GM18867 (cell line): Measurements from ENCODE around the gene INSC.
"Not testable (repeated sequence)": the region's sequence is repeated elsewhere in the genome, so short reads cannot be mapped to it uniquely, and the experiment has no call there.

Experiments
- ATAC-seq: cut with Tn5 transposase; IDR thresholded peaks from one replicate; pipeline ENCODE4 v1.9.1; 2021; ENCODE audit warnings: mild to moderate bottlenecking, moderate library complexity; ENCODE audit not compliant: unreplicated experiment

Gene INSC, protein sequence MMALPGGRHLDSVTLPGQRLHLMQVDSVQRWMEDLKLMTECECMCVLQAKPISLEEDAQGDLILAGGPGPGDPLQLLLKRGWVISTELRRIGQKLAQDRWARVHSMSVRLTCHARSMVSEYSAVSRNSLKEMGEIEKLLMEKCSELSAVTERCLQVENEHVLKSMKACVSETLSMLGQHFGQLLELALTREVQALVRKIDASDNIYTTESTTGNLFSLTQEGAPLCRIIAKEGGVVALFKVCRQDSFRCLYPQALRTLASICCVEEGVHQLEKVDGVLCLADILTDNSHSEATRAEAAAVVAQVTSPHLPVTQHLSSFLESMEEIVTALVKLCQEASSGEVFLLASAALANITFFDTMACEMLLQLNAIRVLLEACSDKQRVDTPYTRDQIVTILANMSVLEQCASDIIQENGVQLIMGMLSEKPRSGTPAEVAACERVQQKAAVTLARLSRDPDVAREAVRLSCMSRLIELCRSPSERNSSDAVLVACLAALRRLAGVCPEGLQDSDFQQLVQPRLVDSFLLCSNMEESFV

DNA sequence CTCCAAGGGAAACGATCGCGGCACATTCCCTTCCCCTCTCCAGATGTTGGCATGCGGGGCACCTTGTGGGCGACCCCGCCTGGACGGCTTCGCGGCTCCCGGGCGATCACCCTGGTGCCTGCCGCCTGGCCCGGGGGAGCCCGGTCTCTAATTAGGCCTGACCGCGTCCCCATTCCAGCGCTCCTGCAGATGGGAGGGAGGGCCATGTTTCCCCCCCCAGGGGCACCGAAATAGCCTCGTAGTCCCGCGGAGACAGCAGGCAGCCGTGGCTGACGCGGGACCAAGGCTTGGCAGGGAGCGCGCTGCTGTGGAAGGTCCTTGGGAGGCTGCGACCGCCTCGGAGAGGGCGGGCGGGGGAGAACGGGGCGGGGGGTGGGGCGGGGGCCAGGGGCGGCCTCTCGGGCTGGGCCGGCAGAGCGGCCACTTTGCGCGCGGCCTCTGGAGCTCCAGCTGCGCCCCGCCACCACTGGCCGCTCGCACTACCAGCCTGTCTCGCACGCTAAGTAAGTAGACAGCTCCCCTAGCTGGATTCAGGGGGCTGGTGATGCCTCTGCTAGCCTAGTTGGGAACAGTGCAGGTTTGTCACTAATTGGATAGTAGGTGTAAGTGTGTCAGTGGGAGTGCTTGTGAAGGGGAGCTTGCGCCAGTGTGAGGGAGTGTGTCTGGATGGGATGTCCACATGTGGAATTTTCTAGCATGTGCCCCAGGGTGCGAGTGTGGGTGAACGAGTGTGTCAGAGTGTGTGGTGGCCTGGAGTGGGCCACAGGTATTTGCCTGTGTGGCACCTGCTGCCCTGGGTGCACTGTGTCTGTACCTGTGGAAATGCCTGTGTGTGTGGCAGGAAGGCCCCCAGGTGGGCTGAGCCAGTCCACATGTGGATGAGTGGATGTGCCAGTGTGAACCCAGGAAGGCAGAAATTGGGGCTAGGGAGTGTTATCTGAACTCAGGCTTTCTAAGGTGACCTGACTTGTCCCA lies at the start of gene INSC:
INSC (plus strand) TSS at position 423 of the 975 bp plus-strand sequence. CDS start 34,252 bp downstream, outside the sequence.
- no peak for ATAC-seq

DNA sequence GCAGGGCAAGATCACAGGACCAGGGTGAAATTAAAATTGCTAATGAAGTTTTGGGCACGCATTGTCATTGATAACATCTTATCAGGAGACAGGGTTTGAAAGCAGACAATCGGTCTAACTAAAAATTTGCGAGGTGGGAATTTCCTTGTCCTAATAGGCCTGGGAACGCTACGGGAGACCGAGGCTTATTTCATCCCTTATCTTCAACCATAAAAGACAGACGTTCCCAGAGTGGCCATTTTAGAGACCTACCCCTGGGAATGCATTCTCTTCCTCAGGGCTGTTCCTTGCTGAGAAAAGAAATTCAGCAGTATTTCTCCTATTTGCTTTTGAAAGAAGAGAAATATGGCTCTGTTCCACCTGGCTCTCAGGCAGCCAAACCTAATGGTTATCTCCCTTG lies 45.0 kb upstream of the INSC start:
- ATAC-seq, result not testable (repeated sequence)

DNA sequence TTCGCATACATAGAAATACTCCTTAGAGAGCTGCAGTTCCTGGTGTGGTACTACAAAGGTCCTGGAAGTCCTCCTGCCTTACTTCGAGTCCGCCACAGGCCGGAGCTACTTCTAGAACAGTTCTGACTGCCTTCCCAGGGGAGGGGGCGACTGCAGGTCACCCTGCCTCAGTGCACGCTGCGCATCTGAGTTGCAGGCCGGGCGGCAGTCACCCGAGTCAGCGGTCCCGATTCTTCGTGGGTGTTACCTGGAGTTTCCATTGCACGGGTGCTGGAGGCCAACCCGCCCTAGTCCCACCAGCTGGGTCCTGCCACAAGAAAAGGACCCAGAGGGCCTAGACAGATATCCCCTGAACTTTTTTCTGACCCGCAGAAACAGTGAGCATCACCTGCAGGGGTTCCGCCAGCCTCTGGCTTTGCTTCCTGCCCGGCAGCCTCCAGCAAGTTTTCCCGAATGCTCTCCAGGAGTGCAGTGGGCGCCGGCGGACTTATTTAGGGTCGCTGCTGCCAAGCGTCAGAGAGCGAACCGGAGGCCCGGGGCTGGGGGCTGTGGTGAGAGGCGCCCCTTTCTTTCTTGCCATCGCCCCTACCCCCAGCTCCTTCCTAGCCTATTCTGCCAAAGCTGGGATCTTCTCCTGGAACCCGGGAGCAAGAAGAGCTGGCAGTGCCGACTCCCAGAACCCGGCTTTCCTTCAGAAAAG lies 43.0 kb upstream of the INSC start:
- no peak for ATAC-seq

DNA sequence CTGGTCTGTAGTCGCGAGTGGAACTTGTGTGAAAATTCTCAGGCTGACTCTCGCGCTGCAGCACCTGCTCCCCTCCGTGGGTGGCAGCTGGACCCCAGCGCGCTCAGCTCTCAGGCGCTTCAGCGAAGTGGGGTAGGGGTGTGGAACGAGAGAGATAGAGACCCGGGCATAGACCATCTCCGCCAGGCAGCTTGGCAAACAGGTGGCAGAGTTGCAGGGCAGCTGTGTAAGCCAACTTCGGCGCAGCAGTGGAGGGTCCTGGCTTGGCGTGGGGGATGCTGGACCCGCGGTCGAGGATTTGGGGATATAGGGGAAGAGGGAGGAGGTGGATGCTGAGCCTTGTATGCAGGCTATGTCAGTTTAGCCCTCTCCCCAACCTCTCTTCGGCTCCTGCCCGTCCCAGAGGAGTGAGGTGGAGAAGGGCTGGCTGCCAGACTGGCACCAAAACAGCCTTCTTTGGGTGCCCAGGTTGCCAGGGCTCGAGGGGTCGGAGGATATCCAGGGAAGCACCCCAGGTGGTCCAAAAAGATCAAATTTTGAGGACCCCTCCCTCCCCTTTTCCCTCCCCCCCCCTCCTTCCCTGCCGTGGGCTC lies 42.1 kb upstream of the INSC start:
- ATAC-seq, result no peak

DNA sequence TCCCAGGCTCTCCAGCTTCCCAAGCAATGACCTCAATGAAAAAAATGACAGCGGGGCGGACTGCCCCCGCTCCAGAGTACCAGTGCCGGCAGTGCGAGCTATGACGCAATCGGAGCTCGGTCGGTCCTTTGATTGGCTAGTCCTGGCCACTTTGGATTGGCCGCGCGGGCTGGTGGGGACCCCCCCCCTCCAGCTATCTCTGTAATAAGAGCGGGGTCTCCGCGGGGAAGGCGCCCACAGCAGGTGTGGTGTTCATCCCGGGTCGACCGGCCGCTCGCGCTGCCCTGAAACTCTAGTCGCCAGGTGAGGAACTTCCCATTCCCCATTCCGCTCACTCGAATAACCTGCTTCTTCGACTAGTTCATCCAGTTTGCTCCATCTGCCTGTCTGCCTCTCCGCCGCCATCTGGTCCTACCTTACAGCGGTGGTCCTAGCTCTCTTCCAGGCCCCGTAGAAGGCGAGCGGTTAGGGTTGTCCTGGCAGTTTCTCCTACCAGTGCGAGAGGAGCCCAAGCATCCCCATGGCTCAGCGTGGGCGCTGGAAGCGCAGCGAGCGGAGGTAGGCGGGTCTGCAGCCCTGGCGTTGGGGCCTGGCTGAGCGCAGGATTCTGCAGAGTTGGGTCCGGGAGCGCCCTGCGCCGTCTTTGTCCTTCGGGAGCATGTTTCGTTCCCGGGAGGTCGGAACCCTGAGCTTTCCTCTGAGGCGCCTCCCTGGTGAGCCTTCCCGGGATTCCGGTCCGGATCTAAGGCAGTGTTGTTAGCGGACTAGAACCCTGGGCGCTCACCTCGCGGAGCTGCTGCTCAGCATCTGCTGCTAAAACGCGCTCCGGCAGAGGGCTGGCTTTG lies 41.1 kb upstream of the INSC start, which contains the start of gene CALCB:
CALCB (plus strand) TSS at position 233 of the 845 bp plus-strand sequence. CDS start 1,126 bp downstream, outside the sequence.
- no peak for ATAC-seq

DNA sequence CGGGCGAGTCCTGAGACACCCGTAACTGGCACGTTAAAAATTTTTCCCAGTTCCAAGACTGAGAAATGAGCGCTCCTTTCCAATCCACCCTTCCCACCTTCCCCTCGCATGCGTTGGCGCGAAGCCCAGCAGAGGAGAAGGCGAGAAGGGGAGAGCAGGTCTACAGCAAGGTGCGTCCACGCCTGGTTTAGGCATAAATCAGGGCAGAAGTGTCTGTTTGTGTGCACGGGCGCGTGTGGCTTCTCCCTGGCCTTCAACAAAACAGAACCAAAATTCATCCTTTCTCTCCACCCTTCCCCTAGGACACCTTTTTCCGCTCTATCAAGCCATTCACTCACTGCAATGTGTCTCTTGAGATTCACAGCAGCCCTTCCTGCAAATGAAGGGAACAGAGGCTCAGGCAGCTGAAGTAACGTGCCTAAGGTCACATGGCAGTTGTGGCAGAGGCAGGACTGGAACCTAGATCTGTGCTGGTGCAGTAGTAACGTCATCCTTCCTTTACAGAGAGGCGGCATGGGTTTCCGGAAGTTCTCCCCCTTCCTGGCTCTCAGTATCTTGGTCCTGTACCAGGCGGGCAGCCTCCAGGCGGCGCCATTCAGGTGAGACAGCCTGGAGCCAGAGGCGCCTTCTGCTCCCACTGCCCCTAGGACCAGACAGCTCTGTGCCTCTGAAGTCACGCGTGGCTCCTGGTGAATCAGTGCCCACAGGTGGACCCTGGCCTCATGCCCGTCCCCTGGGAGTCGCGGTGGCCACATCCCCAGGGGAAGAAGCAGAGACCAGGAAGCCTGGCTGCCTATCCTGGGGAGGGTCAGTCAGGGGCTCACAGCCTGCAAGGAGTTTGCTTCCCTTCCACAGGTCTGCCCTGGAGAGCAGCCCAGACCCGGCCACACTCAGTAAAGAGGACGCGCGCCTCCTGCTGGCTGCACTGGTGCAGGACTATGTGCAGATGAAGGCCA lies 40.2 kb upstream of the INSC start:
- ATAC-seq, result peak; percentile 96

DNA sequence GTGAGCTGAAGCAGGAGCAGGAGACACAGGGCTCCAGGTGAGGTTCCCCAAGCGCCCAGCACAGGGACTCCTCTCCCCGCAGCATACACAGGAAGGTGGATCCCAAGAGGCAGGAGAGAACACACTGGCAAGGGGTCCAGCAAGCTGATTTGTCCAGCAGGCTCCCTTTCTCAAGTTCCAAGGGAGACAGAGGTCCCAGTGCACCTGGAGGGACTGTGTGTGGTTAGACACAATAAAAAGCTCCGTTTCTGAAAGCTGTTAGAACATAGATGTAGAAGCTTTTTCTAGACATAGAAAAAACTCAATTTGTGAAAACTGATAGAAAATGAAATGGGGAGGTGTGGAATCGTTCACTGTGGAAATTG lies 39.6 kb upstream of the INSC start:
- ATAC-seq, result no peak

DNA sequence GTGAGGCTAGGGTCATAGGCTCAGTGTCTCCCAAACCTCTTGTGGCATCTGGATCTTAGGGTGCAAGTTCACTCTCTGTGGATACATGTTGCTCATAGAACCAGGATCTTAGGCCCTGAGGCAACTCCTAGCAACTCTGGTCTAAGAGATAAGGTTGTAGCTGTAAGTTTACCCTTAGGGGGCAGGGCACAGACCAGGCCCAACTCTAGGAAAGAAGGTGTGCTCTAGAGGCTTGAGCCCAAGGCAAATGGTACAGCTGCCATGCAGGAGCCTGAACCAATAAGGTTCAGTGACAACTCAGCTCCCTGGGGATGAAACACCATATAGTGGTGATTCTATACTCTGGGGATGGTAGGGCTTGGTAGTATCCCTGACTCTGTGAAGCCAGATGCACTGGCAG lies 23.5 kb upstream of the INSC start:
- ATAC-seq, result no peak

DNA sequence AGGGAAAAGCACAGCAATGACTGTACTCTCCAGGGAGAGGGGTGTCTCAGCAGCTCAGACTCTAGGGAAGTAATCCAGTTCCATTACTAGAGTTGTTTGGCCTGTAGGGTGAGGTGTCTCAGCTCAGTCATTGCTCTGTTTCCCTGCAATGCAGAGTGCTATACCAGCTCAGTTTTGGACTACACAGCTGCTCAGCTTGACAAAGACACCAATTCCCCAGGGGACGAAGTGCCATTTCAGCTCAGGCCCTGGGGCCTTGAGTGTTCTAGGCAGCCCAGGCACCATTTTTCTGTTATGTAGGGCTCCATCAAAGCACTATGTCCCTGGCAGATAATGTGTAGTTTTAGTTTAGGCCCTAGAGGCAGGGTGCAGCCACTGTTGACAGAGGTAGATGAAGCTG lies 23.1 kb upstream of the INSC start:
- no peak for ATAC-seq

DNA sequence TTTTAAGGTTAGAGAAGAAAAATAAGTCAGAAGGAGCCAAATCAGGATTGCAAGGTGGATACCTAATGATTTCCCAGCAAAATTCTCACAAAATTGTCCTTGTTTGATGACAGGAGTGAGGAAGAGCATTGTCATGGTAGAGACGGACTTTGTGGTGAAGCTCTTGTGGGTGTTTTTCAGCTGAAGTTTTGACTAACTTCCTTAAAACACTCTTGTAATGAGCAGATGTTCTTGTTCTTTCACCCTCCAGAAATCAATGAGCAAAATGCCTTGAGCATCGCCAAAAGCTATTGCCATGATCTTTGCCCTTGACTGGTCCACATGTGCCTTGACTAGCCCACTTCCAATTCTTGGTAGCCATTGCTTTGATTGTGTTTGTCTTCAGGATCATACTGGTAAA lies 21.3 kb upstream of the INSC start:
- peak; percentile 88 for ATAC-seq

DNA sequence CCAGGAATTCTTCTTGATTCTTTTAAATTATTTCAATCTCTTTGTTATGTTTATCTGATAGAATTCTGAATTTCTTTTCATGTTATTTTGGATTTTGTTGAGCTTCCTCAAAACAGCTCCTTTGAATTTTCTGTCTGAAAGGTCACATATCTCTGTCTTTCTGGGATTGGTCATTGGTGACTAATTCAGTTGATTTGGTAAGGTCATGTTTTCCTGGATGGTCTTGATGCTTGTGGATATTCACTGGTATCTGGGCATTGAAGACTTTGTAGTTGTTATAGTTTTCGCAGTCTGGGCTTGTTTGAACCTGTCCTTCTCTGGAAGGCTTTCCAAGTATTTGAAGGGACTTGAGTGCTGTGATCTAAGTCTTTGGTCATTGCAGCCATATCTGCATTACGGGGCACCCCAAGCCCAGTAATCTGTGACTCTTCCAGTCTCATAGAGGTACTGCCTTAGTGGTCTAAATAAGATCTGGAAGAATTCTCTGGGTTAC lies 18.9 kb upstream of the INSC start:
- no peak for ATAC-seq

DNA sequence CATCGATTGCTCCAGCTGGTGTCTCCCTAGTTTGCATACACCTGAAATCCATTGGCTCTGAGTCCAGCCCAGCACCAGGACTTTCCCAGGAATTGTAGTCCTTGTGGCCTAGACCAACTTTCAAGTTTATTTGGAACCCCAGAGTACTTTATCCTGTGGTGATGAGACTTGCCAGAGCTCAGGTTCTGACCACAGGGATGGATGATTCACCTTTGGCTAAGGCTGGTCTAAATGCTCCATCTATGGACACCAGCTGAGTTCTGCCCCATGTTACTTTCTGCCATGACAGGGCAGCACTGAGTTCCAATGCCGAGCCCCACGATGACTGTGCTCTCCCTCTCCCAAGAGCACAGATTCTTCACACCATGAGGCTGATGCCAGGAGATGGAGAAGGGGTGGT lies 17.3 kb upstream of the INSC start:
- ATAC-seq, result no peak

DNA sequence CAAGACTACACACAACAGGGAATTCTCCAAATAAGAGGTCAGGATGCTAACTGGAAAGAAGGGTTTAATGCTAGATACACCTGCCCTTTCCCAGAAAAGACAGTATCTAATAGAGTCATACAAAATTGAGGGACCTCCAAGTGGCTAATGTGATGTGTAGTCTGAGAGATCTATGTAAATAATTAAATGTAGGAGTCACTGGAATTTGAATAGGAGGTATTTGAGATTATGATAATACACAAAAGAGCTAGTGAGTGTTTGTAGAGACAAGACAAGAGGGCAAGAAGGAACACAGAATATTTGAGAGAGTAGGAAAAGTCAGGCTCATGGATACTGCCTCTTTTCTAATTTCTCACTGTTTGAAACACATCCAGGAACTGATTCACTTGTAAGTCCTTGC lies 15.5 kb upstream of the INSC start:
- no peak for ATAC-seq

DNA sequence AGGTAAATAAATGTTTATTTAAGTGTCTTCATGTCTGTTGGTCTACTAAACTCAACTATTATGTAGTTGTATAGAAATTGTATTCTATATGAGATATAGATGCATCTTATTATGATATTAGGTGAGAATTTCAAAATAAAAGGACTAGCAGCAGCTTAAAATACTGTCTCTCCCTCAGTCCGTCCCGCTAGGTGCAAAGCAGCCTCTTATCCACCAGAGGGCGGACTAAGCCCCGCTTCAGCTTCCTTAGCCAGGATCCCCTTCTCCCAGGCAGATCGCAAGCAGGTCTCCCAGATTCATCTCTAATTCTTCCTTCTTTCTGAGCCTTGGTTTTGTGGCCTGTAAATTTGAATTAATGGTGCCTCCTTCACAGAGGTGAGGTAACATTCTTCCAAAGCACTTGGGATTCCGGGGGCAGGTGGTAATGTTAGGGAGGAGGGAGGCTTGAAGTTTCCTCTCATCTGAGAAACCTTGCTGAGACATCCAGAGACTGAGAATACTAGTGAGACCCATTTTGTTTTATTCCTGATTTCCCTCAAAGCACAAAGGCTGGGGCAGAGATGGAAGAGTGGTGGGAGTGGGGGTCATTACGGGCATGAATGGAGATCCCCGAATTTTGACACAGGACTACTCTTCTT lies 13.5 kb upstream of the INSC start:
- ATAC-seq, result peak; percentile 84

DNA sequence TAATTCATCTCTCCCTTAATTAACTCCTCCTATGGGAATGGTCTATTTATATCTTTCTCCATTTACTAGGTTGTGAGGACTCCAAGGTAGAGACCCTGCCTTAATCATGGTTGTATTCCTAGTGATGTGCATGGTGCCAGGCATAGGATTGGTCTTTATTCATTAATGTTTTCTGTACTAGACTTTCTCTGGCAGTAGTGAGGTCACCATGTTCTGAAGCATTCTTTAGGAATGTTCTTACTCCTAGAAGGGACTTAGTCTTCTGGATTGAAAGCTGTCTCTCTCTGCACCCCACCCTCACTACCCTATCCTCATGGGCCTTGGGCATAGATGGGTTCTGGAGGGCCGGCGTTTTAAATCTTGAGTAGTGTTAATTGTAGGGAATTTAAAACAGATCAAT lies 10.6 kb upstream of the INSC start:
- no peak for ATAC-seq

DNA sequence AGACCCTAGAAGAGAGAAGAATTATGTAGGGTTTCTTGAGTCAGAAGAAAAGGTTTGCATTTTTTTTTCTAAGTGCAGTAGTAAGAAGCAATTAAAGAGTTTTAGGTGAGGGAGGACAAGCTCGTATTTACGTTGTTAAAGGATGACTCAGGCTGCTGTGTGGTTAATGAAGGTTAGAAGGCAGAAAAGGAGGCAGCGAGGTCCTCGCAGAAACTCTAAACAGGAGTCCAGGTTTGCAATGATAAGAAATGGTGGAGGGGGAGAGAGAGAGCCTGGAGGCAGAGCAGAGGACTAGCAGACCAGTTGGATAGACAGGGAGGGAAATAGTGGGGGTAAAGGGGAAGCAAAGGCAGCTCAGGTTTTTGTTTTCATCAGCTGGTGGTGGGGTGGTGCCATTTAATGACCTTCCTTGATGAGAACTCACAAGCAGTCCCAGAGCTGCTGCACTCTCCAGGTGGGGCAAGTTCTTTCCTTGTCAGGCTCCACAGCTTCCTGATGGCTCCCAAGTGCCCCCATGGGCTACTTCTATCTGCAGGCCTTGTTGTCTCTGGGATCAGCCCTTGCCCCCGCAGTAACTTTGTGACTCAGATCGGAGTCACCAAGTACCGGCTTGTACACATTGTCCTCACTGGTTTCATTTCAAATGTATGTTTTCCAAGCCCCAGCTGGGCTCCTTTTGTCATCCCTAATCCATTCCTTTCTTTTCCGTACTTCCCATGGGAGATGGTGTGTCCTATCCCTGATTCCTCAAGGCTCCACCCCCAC lies 8.3 kb upstream of the INSC start:
- ATAC-seq, result no peak
